GM12878 (cell line): Measurements from ENCODE around the gene PTTG1. TPM values are rescaled to one million over a fixed set of nuclear protein-coding genes. Genes with fewer than 3 reads are reported as not detected.
A peak's percentile ranks its signal among the peaks of the same experiment; 100 is the strongest.

Experiments
- BMI1 ChIP-seq: fragments of 450-650 bp; IDR thresholded peaks from 2 replicates; pipeline ENCODE4 v1.6.1; 2016; ENCODE audit warnings: mild to moderate bottlenecking, moderate library complexity, borderline replicate concordance
- BRCA1 ChIP-seq: IDR thresholded peaks from 2 replicates; pipeline ENCODE4 v1.6.1; 2011; ENCODE audit warnings: low read depth, low read length, improper control_type of control experiment
- CHD4 ChIP-seq: fragments of 200-600 bp; sonication (generic); IDR thresholded peaks from 2 replicates; pipeline ENCODE4 v1.6.1; 2016; ENCODE audit warnings: mild to moderate bottlenecking
- EP300 ChIP-seq, 2 experiments: fragments of 150-350 bp in 1 of 2; IDR thresholded peaks; 2 replicates each; pipeline ENCODE4 v1.6.1; 2011 to 2012; ENCODE audit warnings: low read depth in 2 of 2, low read length in 2 of 2, borderline replicate concordance in 1 of 2, improper control_type of control experiment in 1 of 2, inconsistent platforms in 1 of 2; ENCODE audit not compliant: control insufficient read depth in 1 of 2
- ESRRA ChIP-seq: IDR thresholded peaks from 2 replicates; pipeline ENCODE4 v1.6.1; 2012; ENCODE audit warnings: mild to moderate bottlenecking, low read length, improper control_type of control experiment
- GABPA ChIP-seq: IDR thresholded peaks from 2 replicates; pipeline ENCODE4 v1.6.1; 2014; ENCODE audit warnings: antibody characterized with exemption, low read depth, mild to moderate bottlenecking, inconsistent platforms
- GATAD2B ChIP-seq: fragments of 450-650 bp; conservative IDR thresholded peaks from 2 replicates; pipeline ENCODE4 v1.6.1; 2017; ENCODE audit warnings: low read depth, mild to moderate bottlenecking, moderate library complexity
- IKZF2 ChIP-seq, 2 experiments: fragments of 450-650 bp; IDR thresholded peaks; 2 replicates each; pipeline ENCODE4 v1.6.1; 2017; ENCODE audit warnings: mild to moderate bottlenecking in 2 of 2, moderate library complexity in 2 of 2
- JUNB ChIP-seq: IDR thresholded peaks from 2 replicates; pipeline ENCODE4 v1.6.1; 2016; ENCODE audit warnings: antibody characterized with exemption, mild to moderate bottlenecking
- JUND ChIP-seq: IDR thresholded peaks from 2 replicates; pipeline ENCODE4 v1.6.1; 2012; ENCODE audit warnings: low read depth, mild to moderate bottlenecking, low read length, improper control_type of control experiment, moderate library complexity
- MYB ChIP-seq: fragments of 150-350 bp; IDR thresholded peaks from 2 replicates; pipeline ENCODE4 v1.6.1; 2014; ENCODE audit warnings: mild to moderate bottlenecking, low read depth, low read length, borderline replicate concordance
- NBN ChIP-seq: fragments of 450-650 bp; IDR thresholded peaks from 2 replicates; pipeline ENCODE4 v1.6.1; 2016
- NFIC ChIP-seq: IDR thresholded peaks from 2 replicates; pipeline ENCODE4 v1.6.1; 2012; ENCODE audit warnings: low read depth, mild to moderate bottlenecking, inconsistent platforms, low read length, moderate library complexity
- NFXL1 ChIP-seq: fragments of 450-650 bp; IDR thresholded peaks from 2 replicates; pipeline ENCODE4 v1.6.1; 2017; ENCODE audit warnings: antibody characterized with exemption, mild to moderate bottlenecking, borderline replicate concordance
- NFYB ChIP-seq: IDR thresholded peaks from 2 replicates; pipeline ENCODE4 v1.6.1; 2011; ENCODE audit warnings: low read depth, mild to moderate bottlenecking, low read length, improper control_type of control experiment, moderate library complexity; ENCODE audit not compliant: insufficient read depth
- PML ChIP-seq: IDR thresholded peaks from 2 replicates; pipeline ENCODE4 v1.6.1; 2012; ENCODE audit warnings: low read length, inconsistent platforms
- POLR2AphosphoS5 ChIP-seq: IDR thresholded peaks from 2 replicates; pipeline ENCODE4 v1.6.1; 2011; ENCODE audit warnings: mild to moderate bottlenecking, low read length, inconsistent platforms
- RAD51 ChIP-seq: fragments of 450-650 bp; IDR thresholded peaks from 2 replicates; pipeline ENCODE4 v1.6.1; 2016; ENCODE audit warnings: moderate library complexity, mild to moderate bottlenecking, inconsistent platforms
- RB1 ChIP-seq: fragments of 450-650 bp; formaldehyde crosslinking; IDR thresholded peaks from 2 replicates; pipeline ENCODE4 v1.6.1; 2017; ENCODE audit warnings: mild to moderate bottlenecking, borderline replicate concordance
- RBBP5 ChIP-seq: fragments of 200-600 bp; sonication (generic); conservative IDR thresholded peaks from 2 replicates; pipeline ENCODE4 v1.6.1; 2016
- SIX5 ChIP-seq: IDR thresholded peaks from 2 replicates; pipeline ENCODE4 v1.6.1; 2011; ENCODE audit warnings: mild to moderate bottlenecking, low read depth, low read length, moderate library complexity; ENCODE audit not compliant: severe bottlenecking
- SMAD1 ChIP-seq: fragments of 450-650 bp; IDR thresholded peaks from 2 replicates; pipeline ENCODE4 v1.6.1; 2018; ENCODE audit warnings: mild to moderate bottlenecking, low read depth; ENCODE audit not compliant: partially characterized antibody
- SMC3 ChIP-seq: IDR thresholded peaks from 2 replicates; pipeline ENCODE4 v1.6.1; 2011; ENCODE audit warnings: low read length, improper control_type of control experiment, borderline replicate concordance
- STAT1 ChIP-seq: fragments of 450-650 bp; conservative IDR thresholded peaks from 2 replicates; pipeline ENCODE4 v1.6.1; 2014; ENCODE audit warnings: antibody characterized with exemption, mild to moderate bottlenecking
- SUPT20H ChIP-seq: IDR thresholded peaks from 2 replicates; pipeline ENCODE4 v1.6.1; 2011; ENCODE audit warnings: low read depth, mild to moderate bottlenecking, low read length, moderate library complexity, borderline replicate concordance; ENCODE audit not compliant: control insufficient read depth
- TBL1XR1 ChIP-seq: IDR thresholded peaks from 2 replicates; pipeline ENCODE4 v1.6.1; 2012; ENCODE audit warnings: low read depth, low read length, improper control_type of control experiment
- TCF7 ChIP-seq: IDR thresholded peaks from 2 replicates; pipeline ENCODE4 v1.6.1; 2014; ENCODE audit warnings: antibody characterized with exemption, borderline replicate concordance
- YY1 ChIP-seq: IDR thresholded peaks from 2 replicates; pipeline ENCODE4 v1.6.1; 2011; ENCODE audit warnings: low read depth, mild to moderate bottlenecking, low read length
- ZBED1 ChIP-seq: IDR thresholded peaks from 2 replicates; pipeline ENCODE4 v1.6.1; 2016; ENCODE audit warnings: borderline replicate concordance
- ZNF217 ChIP-seq: fragments of 450-650 bp; IDR thresholded peaks from 2 replicates; pipeline ENCODE4 v1.6.1; 2017; ENCODE audit warnings: antibody characterized with exemption, mild to moderate bottlenecking
- polyA plus RNA-seq, 11 experiments: library from polyadenylated mRNA; depleted of rRNA in 4 of 11; unstranded in 6 of 11; stranded (reverse) in 5 of 11; fragments of >200 nt; fragmentation: Nextera tagmentation in 4 of 11; fragmentation: Illumina TruSeq in 1 of 11; extraction: Ambion mirVana in 4 of 11; extraction: Trizol in 1 of 11; gene quantifications; 1 replicate in 1 of 11; 2 replicates in 10 of 11; pipeline versions ENCODE4 v1.2.1 to v1.2.3, GENCODE V29; 2011 to 2016; ENCODE audit warnings: inconsistent platforms in 2 of 11, missing spikeins in 2 of 11, low read depth in 1 of 11
- total RNA-seq, 4 experiments: library from RNA; depleted of rRNA in 3 of 4; stranded (reverse); fragments of >200 nt in 3 of 4; fragmentation: Illumina TruSeq in 1 of 4; extraction: Trizol in 1 of 4; gene quantifications; 2 replicates each; pipeline versions ENCODE4 v1.2.1 to v1.2.3, GENCODE V29; 2013 to 2021
- TF ChIP-seq, protein P1 (sequence below): IDR thresholded peaks from 2 replicates; pipeline ENCODE4 v1.6.1; 2012; ENCODE audit warnings: low read depth, low read length, improper control_type of control experiment

PTTG1 gene
- total and polyA plus RNA-seq, 10 of the 15 experiments (the other 5 are each of a cell fraction or from before 2014, with no cell fraction given), result 154 to 1,033 (median 377) TPM

DNA sequence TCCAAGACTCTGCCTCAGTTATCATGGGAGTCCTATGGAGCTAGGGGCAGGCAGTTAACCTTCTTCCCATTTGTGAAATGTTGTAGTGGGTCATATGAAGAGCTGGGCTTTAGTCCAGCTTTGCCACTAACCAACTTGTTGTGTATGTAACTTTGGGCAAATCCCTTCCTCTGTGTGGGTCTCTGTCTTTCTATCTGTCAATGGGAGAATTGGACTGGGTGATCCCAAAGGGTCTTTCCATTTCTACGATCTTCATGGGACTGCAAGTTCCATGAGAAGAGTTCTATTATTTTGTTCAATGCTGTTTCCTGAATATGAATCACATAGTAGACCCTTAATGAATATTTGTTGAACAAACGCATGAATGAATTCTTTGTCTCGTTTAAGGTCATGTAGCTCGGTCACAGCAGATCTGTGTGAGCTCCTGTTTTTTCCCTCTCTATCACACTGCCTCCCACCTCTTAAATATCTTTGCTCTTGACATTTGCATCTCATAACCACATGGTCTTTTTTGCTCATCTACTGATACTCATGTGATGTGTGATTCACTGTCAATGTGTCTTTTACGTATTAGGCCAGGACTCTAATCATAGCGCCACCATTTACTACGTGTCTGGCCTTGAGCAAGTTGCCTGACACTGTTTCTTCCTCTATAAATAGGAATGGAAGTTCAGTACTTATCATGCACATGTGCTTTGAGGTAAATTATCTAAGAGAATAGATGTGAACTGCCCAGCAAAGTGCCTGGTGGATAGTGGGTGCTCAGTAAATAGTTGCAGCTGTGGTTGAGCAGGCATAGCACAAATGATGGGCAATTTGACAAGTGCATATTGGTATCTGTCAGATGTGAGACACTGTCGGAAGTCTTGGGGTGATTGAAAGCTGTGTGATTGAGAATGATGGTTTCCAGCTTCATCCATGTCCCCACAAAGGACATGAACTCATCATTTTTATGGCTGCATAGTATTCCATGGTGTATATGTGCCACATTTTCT, 37.4 kb downstream of the PTTG1 start (continued):
- TF ChIP-seq, protein P1, sequence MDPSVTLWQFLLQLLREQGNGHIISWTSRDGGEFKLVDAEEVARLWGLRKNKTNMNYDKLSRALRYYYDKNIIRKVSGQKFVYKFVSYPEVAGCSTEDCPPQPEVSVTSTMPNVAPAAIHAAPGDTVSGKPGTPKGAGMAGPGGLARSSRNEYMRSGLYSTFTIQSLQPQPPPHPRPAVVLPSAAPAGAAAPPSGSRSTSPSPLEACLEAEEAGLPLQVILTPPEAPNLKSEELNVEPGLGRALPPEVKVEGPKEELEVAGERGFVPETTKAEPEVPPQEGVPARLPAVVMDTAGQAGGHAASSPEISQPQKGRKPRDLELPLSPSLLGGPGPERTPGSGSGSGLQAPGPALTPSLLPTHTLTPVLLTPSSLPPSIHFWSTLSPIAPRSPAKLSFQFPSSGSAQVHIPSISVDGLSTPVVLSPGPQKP, result no peak
- TF ChIP-seq NFXL1 (no peak), GATAD2B (0 out of 2 replicates have a peak, but pooled peaks have one; percentile 28), BMI1 (peak; percentile 7; the same call in 1 of the 2 replicates), JUNB (no peak; the same call in 1 of the 2 replicates), TBL1XR1 (no peak), ESRRA (no peak), MYB (no peak), EP300 (IDR thresholded peaks at IDR 0.05; ENCODE audit: borderline replicate concordance in 1 of 2, control insufficient read depth in 1 of 2, low read depth in 2 of 2, low read length in 2 of 2) (peak; percentile 92 to 98; a peak in 3 of 4 replicates), CHD4 (no peak), NBN (peak; percentile 77), GABPA (no peak), NFYB (no peak), POLR2AphosphoS5 (peak; percentile 98), STAT1 (no peak), SUPT20H (no peak), BRCA1 (no peak), JUND (no peak), RBBP5 (no peak), SMC3 (no peak), SMAD1 (peak; percentile 97), NFIC (peak; percentile 49; the same call in 1 of the 2 replicates), ZNF217 (peak; percentile 88), IKZF2 (IDR thresholded peaks at IDR 0.05) (peak in 1 of 2 experiments; percentile 72), TCF7 (no peak), PML (peak; percentile 80; the same call in 1 of the 2 replicates), SIX5 (no peak), YY1 (peak; percentile 53; the same call in 1 of the 2 replicates), ZBED1 (peak; percentile 70; the same call in 1 of the 2 replicates), RAD51 (peak; percentile 90), RB1 (no peak)
